ENCODE data around the gene CHD1. TPM values are rescaled to one million over a fixed set of nuclear protein-coding genes. Genes with fewer than 3 reads are reported as not detected.

The CHD1 gene
- total RNA-seq, 2 donors from 2014 or later: 20.4 to 20.6 TPM

DNA sequence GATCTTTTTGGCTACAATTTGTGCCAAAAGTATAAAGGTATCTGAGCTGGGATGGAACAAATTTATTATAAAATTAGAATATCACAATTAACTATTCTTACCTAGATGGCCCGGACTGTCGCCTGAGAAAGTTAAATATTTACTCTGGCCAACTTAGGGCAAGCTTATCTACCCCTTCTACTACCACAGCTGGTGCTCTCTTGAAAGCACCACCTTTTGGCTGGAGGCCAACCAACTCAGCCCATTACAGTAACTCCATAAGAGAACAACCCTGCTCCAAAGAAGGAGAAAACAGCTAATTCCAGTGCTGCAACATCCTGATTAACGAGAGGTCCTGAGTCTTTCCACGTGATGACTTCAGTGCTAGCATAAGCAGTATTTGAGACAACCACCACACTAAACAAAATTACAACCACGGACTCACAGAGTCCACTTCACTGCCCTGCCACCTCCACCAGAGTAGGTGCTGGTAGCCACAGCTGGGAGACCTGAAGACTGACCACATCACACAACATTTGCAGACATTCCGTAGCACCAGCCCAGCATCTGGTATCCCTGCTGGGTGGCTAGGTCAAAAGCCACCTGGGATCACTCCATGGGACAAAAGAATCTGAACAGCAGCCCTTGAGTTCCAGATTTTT lies 112.1 kb downstream of the CHD1 start:
- H3K36me3 ChIP-seq: no peaks in the 10 kb centered on the region
- no peak for TF ChIP-seq CTCF (IDR thresholded peaks at IDR 0.05)
- no peak for DNase-seq (ENCODE audit: low spot score)
- no peaks in the 10 kb centered on the region for H3K4me1 ChIP-seq
- H3K27me3 ChIP-seq: no peaks in the 10 kb centered on the region
- H3K4me3 ChIP-seq: no peak overlapping the region
- H3K9me3 ChIP-seq: peaks cover 0 to 6% of the 10 kb centered on the region in 2 donors
- H3K27ac ChIP-seq: no peak overlapping the region

- Histone ChIP-seq H3K27me3 (no peaks in the 10 kb centered on the region), H3K4me1 (no peaks in the 10 kb centered on the region), H3K27ac (no peak overlapping the region), H3K9me3 (no peaks in the 10 kb centered on the region), H3K4me3 (no peak overlapping the region), H3K36me3 (no peaks in the 10 kb centered on the region)
- TF ChIP-seq CTCF (IDR thresholded peaks at IDR 0.05): no peak
- no peak for DNase-seq (ENCODE audit: low spot score)
These were observed 115.1 kb downstream of the CHD1 start for GRCh38 chr5:98813755-98814154.

GRCh38 chr5:98810206-98810605 lies 118.6 kb downstream of the CHD1 start:
- no peaks in the 10 kb centered on the region for H3K36me3 ChIP-seq
- no peak overlapping the region for H3K4me3 ChIP-seq
- no peaks in the 10 kb centered on the region for H3K27me3 ChIP-seq
- H3K9me3 ChIP-seq: peaks cover 8 to 26% of the 10 kb centered on the region in 2 donors
- TF ChIP-seq CTCF (IDR thresholded peaks at IDR 0.05): no peak
- DNase-seq (ENCODE audit: low spot score): no peak
- H3K27ac ChIP-seq: no peak overlapping the region
- no peaks in the 10 kb centered on the region for H3K4me1 ChIP-seq

DNA sequence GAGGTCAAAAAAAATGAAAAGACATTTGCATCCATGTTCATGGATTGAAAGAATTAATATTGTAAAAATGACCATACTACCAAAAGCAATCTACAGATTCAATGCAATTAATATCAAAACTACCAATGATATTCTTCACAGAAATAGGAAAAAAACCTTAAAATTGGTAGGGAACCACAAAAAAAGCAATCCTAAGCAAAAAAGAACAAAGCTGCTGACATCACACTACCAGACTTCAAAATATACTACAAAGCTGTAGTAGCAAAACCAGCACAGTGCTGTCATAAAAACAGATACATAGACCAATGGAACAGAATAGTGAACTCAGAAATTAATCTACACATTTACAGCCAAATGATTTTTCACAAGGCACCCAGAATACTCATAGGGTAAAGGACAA lies 121.0 kb downstream of the CHD1 start:
- Histone ChIP-seq H3K4me3 (no peak overlapping the region), H3K36me3 (no peaks in the 10 kb centered on the region), H3K9me3 (peaks cover 8 to 31% of the 10 kb centered on the region in 2 donors), H3K4me1 (no peaks in the 10 kb centered on the region), H3K27ac (no peak overlapping the region), H3K27me3 (no peaks in the 10 kb centered on the region)
- no peak for DNase-seq (ENCODE audit: low spot score)
- TF ChIP-seq CTCF (IDR thresholded peaks at IDR 0.05): no peak

- H3K4me1 ChIP-seq: no peaks in the 10 kb centered on the region
- no peaks in the 10 kb centered on the region for H3K36me3 ChIP-seq
- TF ChIP-seq CTCF (IDR thresholded peaks at IDR 0.05): no peak
- H3K27me3 ChIP-seq: no peaks in the 10 kb centered on the region
- peaks cover 8 to 31% of the 10 kb centered on the region in 2 donors for H3K9me3 ChIP-seq
- no peak overlapping the region for H3K4me3 ChIP-seq
- no peak for DNase-seq (ENCODE audit: low spot score)
- no peak overlapping the region for H3K27ac ChIP-seq
These were observed 123.7 kb downstream of the CHD1 start for GRCh38 chr5:98805070-98805469.

DNA sequence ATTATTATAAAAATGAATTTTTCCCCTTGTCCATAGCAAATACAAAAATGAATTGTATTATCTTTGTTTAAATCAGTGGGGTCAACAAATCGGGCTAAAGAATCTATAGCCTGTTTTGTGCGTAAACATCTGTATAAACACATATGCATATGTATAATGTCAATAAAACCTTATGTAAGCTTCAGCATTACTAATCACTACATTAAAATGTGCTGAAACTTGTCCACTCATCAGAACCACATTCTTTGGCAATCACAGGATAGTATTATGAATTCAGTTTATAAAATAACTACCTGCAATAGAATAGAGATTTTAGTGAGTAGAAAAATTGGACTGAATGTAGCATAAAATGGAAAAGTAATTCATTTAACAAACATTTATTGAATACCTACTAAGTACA lies 124.7 kb downstream of the CHD1 start:
- no peaks in the 10 kb centered on the region for H3K27me3 ChIP-seq
- H3K36me3 ChIP-seq: no peaks in the 10 kb centered on the region
- no peak for TF ChIP-seq CTCF (IDR thresholded peaks at IDR 0.05)
- no peak overlapping the region for H3K27ac ChIP-seq
- no peak for DNase-seq (ENCODE audit: low spot score)
- H3K4me3 ChIP-seq: no peak overlapping the region
- H3K9me3 ChIP-seq: peaks cover 8 to 31% of the 10 kb centered on the region in 2 donors
- no peaks in the 10 kb centered on the region for H3K4me1 ChIP-seq

Measured in right atrium auricular region (tissue), 2 donors.